ENCODE results near the gene SH3RF3. TPM values are rescaled to one million over a fixed set of nuclear protein-coding genes. Genes with fewer than 3 reads are reported as not detected.

The SH3RF3 gene
- total RNA-seq, 1 donor from 2014 or later = 7.3 TPM

GRCh38 chr2:109545828-109546713, 417.1 kb downstream of the SH3RF3 start:
- no peaks in the 10 kb centered on the region for H3K4me1 Mint-ChIP-seq (ENCODE audit: low read depth, unreplicated experiment)
- Histone ChIP-seq H3K4me2 (ENCODE audit: low read length) (no peak overlapping the region), H3K79me2 (ENCODE audit: insufficient read depth, low read length) (no peaks in the 10 kb centered on the region), H3K9me3 (ENCODE audit: insufficient read depth, low read depth, low read length) (no peaks in the 10 kb centered on the region), H3K27ac (ENCODE audit: low read depth, low read length) (no peak overlapping the region), H3K4me3 (ENCODE audit: insufficient read depth, low read depth, low read length) (no peak overlapping the region), H3K36me3 (ENCODE audit: insufficient read depth, low read length) (peaks cover 15% of the 10 kb centered on the region), H2AFZ (ENCODE audit: low read depth, low read length) (no peak overlapping the region), H4K20me1 (ENCODE audit: insufficient read depth, low read length) (peaks cover 5% of the 10 kb centered on the region), H3K27me3 (ENCODE audit: insufficient read depth, low read length) (no peaks in the 10 kb centered on the region), H3K4me1 (ENCODE audit: insufficient read depth, low read length) (peaks cover 5% of the 10 kb centered on the region), H3K9ac (ENCODE audit: low read length) (no peak overlapping the region)
- TF ChIP-seq EZH2 (IDR thresholded peaks at IDR 0.05; ENCODE audit: insufficient read depth, low read length) = no peak
- peak; percentile 98 for TF ChIP-seq CTCF (IDR thresholded peaks at IDR 0.05; ENCODE audit: insufficient read depth, low read depth, low read length)
- DNase-seq (ENCODE audit: low read depth) = peak; percentile 14
- no peak overlapping the region for H3K4me3 Mint-ChIP-seq (ENCODE audit: unreplicated experiment)
- no peaks in the 10 kb centered on the region for H3K27me3 Mint-ChIP-seq (ENCODE audit: low read depth, unreplicated experiment)
- FAIRE-seq = peak; percentile 95
- peaks cover 3% of the 10 kb centered on the region for H3K36me3 Mint-ChIP-seq (ENCODE audit: low read depth, unreplicated experiment)
- no peaks in the 10 kb centered on the region for H3K9me3 Mint-ChIP-seq (ENCODE audit: unreplicated experiment)
- H3K27ac Mint-ChIP-seq (ENCODE audit: unreplicated experiment) = no peak overlapping the region

DNA sequence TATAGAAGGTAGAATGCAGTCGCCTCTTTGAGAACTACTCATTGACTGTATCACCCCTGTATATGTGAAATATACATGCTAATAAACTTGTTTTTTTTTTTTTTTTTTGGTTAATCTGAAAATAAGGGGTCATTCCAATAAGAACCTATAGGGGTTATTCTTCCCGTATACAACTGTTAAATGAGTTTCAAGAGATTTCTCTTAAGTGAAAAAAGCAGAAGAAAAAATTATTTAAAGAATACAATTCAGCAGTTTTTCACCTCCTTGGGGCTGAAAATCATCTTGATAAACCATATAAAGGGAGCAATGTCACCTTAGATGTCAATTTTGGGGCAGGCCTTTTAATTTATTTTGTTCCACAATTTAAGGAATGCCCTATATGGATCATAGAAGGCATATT, 418.3 kb downstream of the SH3RF3 start:
- FAIRE-seq = no peak

More for the DNA sequence above, 418.3 kb downstream of the SH3RF3 start:
- Mint-ChIP-seq H3K9me3 (ENCODE audit: unreplicated experiment) (no peaks in the 10 kb centered on the region), H3K27me3 (ENCODE audit: low read depth, unreplicated experiment) (no peaks in the 10 kb centered on the region), H3K4me1 (ENCODE audit: low read depth, unreplicated experiment) (no peaks in the 10 kb centered on the region), H3K27ac (ENCODE audit: unreplicated experiment) (no peak overlapping the region), H3K4me3 (ENCODE audit: unreplicated experiment) (no peak overlapping the region), H3K36me3 (ENCODE audit: low read depth, unreplicated experiment) (peaks cover 8% of the 10 kb centered on the region)
- no peak for TF ChIP-seq EZH2 (IDR thresholded peaks at IDR 0.05; ENCODE audit: insufficient read depth, low read length)
- TF ChIP-seq CTCF (IDR thresholded peaks at IDR 0.05; ENCODE audit: insufficient read depth, low read depth, low read length) = no peak
- H3K4me2 ChIP-seq (ENCODE audit: low read length) = no peak overlapping the region
- H3K9ac ChIP-seq (ENCODE audit: low read length) = no peak overlapping the region
- no peak overlapping the region for H2AFZ ChIP-seq (ENCODE audit: low read depth, low read length)
- H3K36me3 ChIP-seq (ENCODE audit: insufficient read depth, low read length) = peaks cover 9% of the 10 kb centered on the region
- H3K27ac ChIP-seq (ENCODE audit: low read depth, low read length) = no peak overlapping the region
- H3K4me1 ChIP-seq (ENCODE audit: insufficient read depth, low read length) = peaks cover 5% of the 10 kb centered on the region
- H3K79me2 ChIP-seq (ENCODE audit: insufficient read depth, low read length) = no peaks in the 10 kb centered on the region
- DNase-seq (ENCODE audit: low read depth) = no peak
- no peak overlapping the region for H3K4me3 ChIP-seq (ENCODE audit: insufficient read depth, low read depth, low read length)
- H3K9me3 ChIP-seq (ENCODE audit: insufficient read depth, low read depth, low read length) = no peaks in the 10 kb centered on the region
- no peaks in the 10 kb centered on the region for H3K27me3 ChIP-seq (ENCODE audit: insufficient read depth, low read length)
- peaks cover 5% of the 10 kb centered on the region for H4K20me1 ChIP-seq (ENCODE audit: insufficient read depth, low read length)
